ENCODE results near the gene FBXO5. TPM values are rescaled to one million over a fixed set of nuclear protein-coding genes. Genes with fewer than 3 reads are reported as not detected.

FBXO5 gene
- total RNA-seq, 2 donors from 2014 or later: 7.4 to 16.2 TPM

DNA sequence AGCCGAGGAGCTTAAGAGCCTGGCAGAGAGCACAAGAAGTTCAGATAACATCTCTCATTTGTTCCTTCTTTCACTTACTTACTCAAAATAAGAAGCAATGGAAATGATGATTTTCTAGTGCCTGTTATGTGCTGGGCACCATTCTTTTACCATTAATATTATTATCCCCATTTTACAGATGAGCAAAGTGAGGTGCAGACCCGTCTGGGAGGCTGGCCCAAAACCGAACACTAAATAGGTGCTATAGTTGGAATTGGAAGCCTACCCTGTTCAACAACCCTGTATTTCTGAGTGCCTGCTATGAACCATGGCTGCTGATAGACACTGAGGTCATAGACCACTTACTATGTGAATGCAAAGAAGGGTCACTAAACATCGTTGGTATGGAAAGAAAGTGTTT lies 44.6 kb upstream of the FBXO5 start:
- no peaks in the 10 kb centered on the region for H3K4me1 ChIP-seq
- TF ChIP-seq, protein P1, sequence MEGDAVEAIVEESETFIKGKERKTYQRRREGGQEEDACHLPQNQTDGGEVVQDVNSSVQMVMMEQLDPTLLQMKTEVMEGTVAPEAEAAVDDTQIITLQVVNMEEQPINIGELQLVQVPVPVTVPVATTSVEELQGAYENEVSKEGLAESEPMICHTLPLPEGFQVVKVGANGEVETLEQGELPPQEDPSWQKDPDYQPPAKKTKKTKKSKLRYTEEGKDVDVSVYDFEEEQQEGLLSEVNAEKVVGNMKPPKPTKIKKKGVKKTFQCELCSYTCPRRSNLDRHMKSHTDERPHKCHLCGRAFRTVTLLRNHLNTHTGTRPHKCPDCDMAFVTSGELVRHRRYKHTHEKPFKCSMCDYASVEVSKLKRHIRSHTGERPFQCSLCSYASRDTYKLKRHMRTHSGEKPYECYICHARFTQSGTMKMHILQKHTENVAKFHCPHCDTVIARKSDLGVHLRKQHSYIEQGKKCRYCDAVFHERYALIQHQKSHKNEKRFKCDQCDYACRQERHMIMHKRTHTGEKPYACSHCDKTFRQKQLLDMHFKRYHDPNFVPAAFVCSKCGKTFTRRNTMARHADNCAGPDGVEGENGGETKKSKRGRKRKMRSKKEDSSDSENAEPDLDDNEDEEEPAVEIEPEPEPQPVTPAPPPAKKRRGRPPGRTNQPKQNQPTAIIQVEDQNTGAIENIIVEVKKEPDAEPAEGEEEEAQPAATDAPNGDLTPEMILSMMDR (IDR thresholded peaks at IDR 0.05): no peak
- no peak for DNase-seq
- H3K36me3 ChIP-seq: no peaks in the 10 kb centered on the region
- no peak overlapping the region for H3K27ac ChIP-seq
- H3K4me3 ChIP-seq: no peak overlapping the region
- intact Hi-C loops (cut with DNase I): no loop called here
- H3K27me3 ChIP-seq: no peaks in the 10 kb centered on the region
- no peaks in the 10 kb centered on the region for H3K9me3 ChIP-seq
- no peak overlapping the region for H3K9ac ChIP-seq (ENCODE audit: low read depth in 2 of 2, low read length in 2 of 2)

DNA sequence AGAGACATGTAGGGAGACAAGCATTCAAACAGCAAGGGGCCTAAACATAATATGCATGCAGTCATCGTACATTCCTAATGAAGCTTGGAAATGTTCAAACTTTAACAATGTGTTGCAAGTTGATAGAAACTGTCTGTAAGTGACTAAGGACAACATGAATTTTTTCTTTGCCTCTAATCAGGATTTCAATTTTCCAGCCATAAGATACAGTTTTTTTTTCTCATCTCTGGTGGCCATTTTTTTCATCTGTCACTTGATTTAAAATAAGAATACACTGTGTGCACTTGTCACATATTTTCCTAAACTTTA lies 41.8 kb upstream of the FBXO5 start:
- TF ChIP-seq, protein P1 (IDR thresholded peaks at IDR 0.05): peak; percentile 10
- DNase-seq: no peak
- no peaks in the 10 kb centered on the region for H3K4me1 ChIP-seq
- H3K9me3 ChIP-seq: no peaks in the 10 kb centered on the region
- no peak overlapping the region for H3K4me3 ChIP-seq
- no peaks in the 10 kb centered on the region for H3K36me3 ChIP-seq
- no peak overlapping the region for H3K27ac ChIP-seq
- no peak overlapping the region for H3K9ac ChIP-seq (ENCODE audit: low read depth in 2 of 2, low read length in 2 of 2)
- no peaks in the 10 kb centered on the region for H3K27me3 ChIP-seq
- intact Hi-C loops (cut with DNase I): loop anchor here (1.0 kb wide), 1 partner anchor 160 kb away; no protein-coding TSS in a partner anchor

DNA sequence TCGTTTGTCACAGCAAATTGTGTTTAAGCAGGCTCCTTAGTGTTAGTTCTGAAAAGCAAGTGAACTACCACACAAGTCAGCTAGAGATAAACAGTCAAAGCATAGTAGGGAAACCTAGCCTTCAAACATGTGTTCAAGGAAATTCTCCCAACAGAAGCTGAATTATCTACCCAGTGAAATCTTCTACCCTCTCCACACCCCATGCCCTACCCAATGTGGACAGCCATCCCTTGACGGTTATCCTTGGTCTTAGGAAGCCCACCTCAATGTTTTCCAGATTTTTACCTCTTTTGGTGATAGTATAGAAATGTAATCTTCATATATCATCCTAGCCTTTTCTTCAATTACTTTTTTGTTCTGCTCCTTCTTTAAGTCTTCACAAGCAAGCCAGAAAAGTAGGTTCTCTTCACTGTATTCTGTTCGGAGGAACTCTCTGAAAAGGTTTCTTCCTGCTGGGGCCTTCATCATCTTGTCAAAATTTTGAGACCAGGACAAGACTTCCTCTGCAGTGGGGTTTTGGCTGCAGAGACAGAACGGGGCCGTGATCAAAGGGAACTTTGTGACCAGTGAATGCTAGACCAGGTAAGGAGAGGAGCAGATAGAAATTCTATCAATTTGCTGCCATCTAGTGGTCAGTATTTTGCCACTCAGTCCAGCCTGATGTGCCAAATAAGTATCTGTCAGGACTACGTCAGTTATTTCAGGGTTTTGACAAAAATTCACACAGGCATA lies 41.3 kb upstream of the FBXO5 start:
- Histone ChIP-seq H3K36me3 (no peaks in the 10 kb centered on the region), H3K9me3 (no peaks in the 10 kb centered on the region), H3K4me1 (no peaks in the 10 kb centered on the region), H3K27me3 (no peaks in the 10 kb centered on the region), H3K4me3 (no peak overlapping the region), H3K27ac (no peak overlapping the region), H3K9ac (ENCODE audit: low read depth in 2 of 2, low read length in 2 of 2) (no peak overlapping the region)
- intact Hi-C loops (cut with DNase I): loop anchor here (1.0 kb wide), 1 partner anchor 160 kb away; no protein-coding TSS in a partner anchor
- TF ChIP-seq, protein P1 (IDR thresholded peaks at IDR 0.05): peak; percentile 66
- DNase-seq: peak; percentile 42

DNA sequence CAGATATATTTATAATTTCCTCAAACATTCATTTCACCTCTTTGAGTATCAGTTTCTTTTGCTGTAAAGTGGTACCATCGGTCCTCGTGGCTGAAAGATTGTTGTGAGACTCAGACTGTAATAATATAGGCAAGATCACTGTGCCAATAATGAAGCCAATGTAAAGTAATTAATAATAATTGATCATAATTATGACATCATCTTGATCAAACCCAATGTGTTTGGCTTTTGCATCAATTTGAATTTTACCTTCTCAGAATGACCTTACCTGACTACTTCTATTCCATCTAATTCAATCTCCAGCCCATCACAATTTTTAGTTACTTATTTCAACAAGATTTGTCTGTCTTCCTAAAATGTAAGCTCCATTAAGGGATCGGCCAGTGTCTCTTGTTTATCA lies 35.5 kb upstream of the FBXO5 start:
- intact Hi-C loops (cut with DNase I): no loop called here
- no peak for DNase-seq
- TF ChIP-seq, protein P1 (IDR thresholded peaks at IDR 0.05): no peak
- H3K4me1 ChIP-seq: no peaks in the 10 kb centered on the region
- no peaks in the 10 kb centered on the region for H3K27me3 ChIP-seq
- no peak overlapping the region for H3K9ac ChIP-seq (ENCODE audit: low read depth in 2 of 2, low read length in 2 of 2)
- H3K27ac ChIP-seq: no peak overlapping the region
- no peaks in the 10 kb centered on the region for H3K36me3 ChIP-seq
- H3K9me3 ChIP-seq: no peaks in the 10 kb centered on the region
- H3K4me3 ChIP-seq: no peak overlapping the region

DNA sequence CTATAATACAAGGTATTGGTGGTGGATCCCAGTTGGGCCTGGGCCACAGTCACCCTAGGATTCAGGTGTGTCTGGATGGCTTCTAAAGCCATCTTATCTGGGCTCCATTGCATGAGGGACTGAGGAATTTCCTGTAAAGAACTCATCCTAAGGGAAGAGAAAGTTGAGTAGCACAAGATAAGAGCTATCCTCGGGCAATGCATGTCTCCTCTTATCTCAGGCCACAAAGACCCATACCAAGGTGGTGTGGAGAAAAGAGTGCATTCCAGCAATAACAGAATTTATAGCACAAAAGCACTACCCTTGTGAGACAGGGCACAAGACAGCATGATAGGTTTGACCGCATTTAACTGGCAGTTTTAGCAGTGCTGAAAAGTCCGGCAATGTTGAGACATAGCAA lies 34.0 kb upstream of the FBXO5 start:
- TF ChIP-seq, protein P1 (IDR thresholded peaks at IDR 0.05): no peak
- H3K36me3 ChIP-seq: no peaks in the 10 kb centered on the region
- H3K9ac ChIP-seq (ENCODE audit: low read depth in 2 of 2, low read length in 2 of 2): no peak overlapping the region
- DNase-seq: no peak
- no peaks in the 10 kb centered on the region for H3K27me3 ChIP-seq
- no peaks in the 10 kb centered on the region for H3K4me1 ChIP-seq
- no peaks in the 10 kb centered on the region for H3K9me3 ChIP-seq
- intact Hi-C loops (cut with DNase I): no loop called here
- H3K4me3 ChIP-seq: no peak overlapping the region
- no peak overlapping the region for H3K27ac ChIP-seq
